Stimulated activated CD4-positive, alpha-beta T cell treated with anti-CD3 and anti-CD28 coated beads, Interleukin-12 subunit alpha, Interleukin-12 subunit beta, amount 100 ng/mL, for 4 hours (primary cell): ENCODE results near the gene BTRC.

Experiments
- DNase-seq: peaks from one replicate; pipeline ENCODE4 v3.0.0-alpha.2; 2020

Gene BTRC

DNA sequence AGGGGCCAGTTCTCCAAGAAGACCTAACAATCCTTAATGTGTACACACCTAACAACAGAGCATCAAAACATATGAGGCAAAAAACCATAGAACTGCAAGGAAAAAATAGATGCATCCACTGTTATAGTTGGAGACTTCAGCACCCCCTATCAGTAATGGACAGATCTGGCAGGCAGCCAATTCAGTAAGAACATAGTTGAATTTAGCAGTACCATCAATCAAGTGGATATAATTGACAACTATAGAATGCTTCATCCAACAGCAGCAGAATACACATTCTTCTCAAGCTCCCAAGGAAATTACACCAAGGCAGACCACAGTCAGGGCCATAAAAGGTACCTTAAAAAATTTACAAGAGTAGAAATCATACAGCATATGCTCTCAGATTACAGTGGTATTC, 191.9 kb downstream of the BTRC start:
- DNase-seq = no peak

DNA sequence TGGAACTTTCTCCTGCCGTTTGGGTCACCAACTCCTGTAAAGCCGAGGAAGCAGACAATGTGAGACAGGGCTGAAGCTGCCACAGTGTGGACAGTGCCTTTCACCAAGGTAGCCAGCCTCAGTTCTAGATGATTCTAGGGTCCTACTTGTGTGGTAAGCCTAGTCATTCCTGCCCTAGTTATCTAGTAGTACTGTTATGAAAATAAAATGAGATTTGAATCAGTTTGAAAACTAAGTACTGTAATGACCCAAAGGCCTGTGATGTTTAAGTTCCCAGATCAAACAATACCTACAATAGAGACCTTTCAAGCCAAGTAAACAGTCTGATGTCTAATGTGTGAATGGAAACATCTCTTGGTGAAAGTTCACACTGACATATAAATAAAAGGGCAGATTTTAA, 197.0 kb downstream of the BTRC start:
- no peak for DNase-seq

DNA sequence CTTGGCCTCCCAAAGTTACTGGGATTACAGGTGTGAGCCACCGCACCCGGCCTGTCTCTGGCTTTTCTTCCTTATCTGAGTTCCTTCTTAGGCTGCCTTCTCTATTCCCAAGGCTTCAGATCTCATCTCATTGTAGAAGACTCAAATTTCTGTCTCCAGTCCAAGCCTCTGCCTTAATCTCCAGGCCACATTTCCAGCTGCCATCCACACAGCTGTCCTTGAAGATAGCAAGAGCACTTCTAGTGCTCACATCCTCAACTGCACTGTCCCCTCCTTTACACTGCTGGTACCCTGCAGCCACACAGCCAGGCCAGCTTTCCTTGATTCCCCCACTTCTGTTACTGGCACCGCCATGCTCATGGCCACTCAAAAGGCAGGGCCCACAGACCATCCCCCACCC, 198.5 kb downstream of the BTRC start:
- DNase-seq = no peak

DNA sequence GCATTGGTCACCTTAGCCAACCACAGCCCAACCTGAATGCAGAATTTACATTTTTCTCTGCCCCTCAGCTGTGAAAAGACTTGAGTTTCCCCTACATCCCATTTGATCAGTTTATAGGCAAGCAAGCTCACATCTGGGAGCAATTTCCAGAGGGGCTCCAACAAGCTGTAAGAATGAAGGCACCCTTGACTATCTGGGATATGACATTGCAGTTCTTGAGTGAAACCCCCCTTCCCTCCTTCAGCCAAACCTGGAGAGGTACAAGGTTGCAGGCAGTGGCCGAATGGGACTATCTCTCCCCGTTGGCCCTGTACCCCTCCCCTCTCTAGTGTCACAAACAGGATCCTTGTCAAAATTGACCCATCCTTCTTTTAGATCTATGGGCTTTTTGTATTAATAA, 203.6 kb downstream of the BTRC start:
- no peak for DNase-seq

DNA sequence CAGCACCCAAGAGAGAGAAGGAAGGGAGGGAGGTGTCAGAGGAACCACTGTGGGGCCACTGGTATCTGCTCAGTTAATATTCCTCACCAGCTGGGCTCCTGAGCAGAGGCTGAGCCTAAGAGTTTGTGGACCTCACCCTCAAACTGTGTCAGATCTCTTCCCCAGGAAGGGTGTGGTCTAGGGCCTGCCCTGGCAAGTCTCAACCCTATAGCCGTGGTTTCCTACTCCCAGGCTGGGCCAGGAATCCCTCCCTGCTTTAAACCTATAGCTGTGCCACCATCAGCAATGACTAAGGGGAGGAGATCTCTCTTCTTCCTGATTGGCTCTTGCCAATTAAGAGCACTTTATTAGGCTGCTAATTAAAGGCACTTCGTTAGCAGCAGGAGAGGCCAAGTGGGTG, 204.2 kb downstream of the BTRC start:
- DNase-seq = no peak

DNA sequence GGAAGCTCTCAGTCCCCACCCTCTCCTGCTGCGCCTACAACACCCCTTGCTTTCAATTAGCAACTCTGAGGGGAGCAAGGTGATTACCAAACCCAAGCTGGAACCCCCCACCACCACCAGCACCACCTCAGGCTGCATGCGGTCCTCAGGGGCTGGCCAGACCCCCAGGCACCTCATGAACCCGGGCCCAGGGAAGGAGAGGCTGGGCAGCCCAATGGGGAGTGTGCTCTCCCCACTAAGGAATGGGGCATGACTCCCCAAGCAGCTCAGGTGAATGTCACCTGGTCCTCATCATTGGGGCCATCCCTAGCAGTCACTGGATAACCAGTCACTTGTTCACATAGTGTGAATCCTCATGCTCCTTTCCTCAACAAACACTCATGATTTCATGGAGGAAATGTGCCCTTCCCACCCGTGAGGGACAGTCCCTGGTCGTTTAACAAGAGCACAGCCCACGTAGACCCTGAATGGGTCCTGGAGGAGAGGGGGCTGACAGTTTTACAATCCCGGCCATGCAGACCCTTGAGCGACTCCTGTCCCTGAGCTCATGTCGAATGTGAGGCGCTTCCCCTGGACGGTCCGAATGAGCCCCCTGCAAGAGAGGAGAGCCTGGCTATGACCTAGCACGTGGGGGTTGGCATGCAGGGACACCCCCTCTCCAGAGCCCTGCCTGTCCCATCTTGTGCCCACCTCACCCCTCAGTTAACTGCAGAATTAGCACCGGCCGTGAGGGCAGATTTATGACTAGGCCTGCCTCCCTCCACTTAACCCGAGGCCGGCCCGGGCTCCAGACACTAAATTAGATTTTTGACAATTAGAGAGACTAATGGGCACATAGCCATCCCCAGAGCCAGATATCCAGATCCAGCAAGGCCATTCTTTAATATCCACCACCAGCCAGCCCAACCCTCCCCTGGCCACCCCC, 205.0 kb downstream of the BTRC start:
- DNase-seq = no peak

DNA sequence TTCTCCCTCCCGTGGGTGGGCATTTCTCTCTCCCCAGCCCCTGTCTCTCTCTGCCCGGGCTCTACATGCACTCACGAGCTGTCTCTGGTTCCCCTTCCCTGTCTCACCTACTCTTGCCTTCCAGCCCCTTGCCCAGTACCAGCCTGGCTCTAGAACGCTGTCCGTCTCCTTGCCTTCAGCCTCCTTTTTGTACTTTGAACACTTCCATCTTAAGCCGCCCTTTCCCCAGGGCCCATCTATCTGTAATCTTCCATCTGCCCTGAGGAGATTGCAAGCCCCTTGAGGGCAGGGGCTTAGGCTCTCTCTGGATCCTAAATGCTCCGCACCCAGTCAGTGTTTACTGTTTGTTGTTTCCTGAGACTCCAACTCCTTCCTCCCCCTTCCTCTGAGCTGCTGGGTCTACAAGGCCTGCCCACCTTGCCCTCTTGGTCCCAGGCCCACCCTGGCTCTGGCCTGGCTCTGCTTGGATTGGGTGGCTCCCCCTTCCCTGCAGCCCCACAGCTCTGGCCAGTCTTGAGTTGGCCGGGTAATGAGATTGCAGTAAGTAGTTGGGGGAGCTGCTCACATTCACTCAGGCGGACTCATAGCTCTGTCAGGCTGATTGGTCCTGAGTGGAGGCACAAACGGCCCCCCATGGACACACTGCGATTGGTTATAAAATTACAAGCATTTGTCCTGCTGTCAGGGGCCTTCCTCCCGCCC, 205.8 kb downstream of the BTRC start:
- DNase-seq = no peak

DNA sequence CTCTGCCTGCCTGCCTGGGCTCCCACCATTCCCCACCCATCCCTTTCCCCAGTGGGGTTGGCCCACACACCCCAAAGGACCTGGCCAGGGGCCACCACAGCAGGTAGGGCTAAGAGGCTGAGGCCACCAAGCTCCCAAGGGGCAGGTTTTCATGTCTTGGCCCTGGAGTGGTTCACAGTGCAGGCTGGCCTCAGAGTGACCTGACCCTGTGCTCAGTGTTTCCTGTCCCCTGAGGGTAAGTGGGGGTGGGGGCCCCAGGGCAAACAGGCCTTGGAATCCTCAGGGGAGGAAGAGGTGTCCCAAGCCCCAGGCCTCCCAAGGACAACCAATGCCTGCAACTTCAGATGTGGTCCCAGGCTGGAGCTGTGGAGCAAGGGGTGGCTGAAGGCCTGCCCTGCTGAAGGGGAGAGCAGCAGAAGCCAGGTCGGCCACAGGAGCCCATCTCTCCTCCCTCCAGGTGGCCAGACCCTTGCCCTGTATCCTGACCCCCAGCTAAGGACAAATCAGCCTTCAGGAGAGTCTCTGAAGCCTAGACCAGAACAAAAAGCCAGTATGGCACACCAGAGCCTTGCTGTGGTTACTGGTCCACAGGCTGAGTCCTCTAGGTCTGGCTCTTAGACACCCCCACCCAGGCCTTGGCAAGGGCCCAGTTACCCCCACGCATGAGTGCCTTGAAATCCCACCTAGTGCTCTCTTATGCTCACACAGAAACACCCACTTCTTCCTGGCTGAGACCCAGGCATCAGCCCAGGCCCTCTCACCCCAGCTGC, 206.5 kb downstream of the BTRC start:
- no peak for DNase-seq

DNA sequence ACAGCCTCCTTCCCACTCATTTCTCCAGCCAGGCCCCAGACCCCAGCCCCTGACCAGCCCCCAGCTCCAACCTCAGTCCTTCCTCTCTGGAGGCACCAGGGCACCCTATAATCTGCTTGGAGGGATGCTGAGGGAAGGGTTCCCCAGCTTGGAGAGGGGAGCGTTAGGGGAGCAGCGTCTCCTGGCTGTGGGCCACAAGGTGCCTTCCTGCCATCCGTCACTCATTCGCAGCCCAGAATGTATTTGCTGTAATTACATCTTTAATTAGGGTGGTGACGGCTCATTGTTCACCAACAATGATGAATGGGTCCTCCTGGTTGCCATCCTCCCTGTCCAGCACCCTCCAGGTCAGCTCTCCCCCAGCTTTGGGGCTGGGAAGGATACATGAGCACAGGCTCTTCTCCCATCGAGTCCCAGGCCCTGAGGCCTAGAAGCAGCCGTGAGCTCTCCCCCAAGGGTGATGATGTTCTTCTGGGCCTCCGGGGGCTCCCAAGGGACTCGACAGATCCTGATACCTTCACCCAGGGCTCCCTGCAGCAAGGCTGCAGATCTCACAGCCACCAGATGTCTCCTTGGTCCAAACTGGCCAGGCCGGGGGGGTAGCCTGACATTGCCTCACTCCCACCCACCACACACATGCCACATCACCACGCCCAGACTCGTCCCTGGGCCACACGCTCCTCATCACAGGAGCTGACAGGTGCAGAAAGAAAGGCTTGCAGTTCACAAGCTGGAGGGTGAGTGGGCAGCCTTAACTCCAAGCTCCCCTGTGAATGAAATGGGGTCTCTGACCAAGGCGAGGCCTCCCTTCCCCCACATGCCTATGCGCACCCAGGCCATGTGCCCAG, 207.3 kb downstream of the BTRC start:
- DNase-seq = no peak

DNA sequence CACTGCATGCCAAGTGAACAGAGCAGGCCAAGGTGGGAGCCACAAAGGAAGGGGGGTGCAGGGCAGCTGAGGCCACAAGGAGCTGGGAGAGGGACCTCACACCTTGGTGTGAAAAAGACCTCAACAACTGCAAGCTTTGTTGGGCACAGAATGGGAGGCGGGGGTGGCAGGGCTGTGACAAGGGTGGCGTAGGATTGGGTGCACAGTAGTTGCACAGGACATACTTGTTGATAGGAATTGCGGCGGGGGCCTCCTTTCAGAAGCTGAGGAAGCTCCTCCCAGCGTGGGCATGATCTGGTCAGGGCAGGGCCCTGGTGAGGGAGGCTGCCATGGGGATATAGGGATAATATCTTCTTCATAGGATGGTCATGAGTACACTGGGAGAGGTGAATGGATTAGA, 208.3 kb downstream of the BTRC start:
- DNase-seq = no peak

DNA sequence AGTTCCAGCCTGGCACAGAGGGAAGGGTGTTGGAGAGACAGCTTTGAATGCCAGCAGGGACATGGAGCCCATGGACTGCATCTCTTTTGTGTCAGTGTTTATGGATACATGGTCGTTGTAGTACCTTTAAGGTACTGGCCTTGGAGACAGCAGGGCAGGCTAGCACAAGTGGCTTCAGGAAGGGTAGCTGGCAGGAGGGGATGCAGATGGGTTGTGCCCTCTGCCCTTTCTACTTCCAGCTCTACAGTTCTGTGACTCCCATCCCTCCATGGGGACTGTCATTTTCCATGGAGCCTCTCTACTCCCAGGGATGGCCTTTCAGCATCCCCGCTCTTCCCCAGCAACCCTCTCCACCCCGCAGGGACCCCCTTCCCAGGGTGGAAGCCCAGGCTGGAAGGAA, 209.0 kb downstream of the BTRC start:
- no peak for DNase-seq

DNA sequence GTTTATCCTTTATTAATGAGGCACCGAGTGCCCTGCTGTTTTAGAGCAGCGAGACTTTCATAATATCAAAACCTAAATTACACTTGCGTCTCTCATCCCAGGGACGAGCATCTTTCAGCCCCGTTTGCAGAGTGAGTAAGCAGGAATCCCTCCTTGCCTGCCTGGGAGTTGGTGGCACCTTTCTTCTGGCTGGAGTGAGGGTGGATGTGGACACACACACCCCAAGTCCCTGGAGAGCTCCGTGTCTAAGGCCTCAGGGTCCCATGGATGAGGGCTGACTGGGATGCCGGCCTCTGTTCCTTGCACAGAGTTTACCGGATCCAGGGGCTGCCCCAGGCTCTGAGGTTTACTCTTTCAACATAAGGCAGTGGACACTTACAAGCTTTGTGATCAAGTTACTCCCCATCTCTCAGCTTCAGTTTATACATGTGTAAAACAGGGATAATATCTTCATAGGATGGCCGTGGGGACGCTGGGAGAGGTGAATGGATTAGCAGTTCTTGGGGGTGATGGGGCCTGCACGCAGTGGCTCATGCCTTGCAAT, 209.6 kb downstream of the BTRC start:
- DNase-seq = no peak

DNA sequence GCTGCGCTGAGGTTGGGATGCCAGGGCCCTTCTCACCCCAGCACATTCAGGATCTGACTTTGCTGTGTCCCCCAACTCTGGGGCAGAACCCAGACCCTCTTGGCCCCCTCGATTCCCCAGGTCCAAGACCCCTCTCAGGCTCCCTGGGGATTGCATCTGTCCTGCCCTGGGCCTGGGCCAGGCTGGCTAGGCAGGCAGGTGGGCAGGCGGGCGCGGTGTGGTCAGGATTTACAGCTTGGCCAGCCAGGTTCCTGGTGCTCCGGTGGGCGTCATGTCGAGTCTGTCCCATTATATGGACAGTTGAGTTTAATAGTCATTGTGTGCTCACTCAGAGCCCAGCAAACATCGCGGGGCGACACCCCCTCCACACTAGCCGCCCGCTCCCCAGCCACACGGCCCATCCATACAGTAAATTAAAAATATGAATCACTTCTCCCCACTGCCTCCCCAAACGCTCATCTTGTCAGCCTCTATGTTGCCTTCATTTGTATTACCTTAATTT, 210.6 kb downstream of the BTRC start:
- no peak for DNase-seq

DNA sequence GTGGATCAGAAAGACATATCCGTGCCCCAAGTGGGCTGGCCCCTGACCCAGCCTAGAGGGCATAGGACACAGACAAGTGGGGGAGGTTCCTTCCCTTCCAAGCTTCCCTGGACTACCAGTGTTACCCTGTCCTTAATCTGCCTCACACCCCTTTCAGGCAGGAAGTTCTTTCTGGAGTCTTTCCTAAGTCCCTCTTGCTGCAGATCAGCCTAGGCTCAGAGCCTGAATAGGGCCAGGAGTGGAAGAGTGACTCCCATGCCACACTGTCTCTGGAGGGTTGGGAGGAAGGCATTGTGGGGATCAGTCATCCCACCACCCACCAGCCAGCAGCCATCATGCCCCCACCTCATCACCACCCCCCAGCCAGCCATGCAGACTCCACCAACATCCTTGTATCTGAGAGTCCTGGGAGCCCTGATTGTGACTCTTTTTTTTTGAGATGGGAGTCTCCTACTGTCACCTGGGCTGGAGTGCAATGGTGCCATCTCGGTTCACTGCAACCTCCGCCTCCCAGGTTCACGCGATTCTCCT, 211.5 kb downstream of the BTRC start:
- no peak for DNase-seq

DNA sequence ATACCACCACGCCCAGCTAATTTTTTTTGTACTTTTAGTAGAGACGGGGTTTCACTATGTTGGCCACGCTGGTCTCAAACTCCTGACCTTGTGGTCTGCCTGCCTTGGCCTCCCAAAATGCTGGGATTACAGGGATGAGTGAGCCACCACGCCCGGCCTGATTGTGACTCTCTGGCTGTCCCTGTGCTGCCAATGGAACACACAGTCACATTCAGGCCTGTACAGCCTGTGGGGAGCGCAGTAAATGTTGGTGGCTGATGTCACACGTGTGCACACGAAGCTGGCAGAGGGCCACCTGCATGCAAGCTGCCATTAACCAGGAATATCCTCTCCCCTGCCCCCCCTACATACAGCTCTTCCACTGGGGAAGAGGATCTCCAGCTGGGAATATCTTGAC, 212.0 kb downstream of the BTRC start:
- no peak for DNase-seq

DNA sequence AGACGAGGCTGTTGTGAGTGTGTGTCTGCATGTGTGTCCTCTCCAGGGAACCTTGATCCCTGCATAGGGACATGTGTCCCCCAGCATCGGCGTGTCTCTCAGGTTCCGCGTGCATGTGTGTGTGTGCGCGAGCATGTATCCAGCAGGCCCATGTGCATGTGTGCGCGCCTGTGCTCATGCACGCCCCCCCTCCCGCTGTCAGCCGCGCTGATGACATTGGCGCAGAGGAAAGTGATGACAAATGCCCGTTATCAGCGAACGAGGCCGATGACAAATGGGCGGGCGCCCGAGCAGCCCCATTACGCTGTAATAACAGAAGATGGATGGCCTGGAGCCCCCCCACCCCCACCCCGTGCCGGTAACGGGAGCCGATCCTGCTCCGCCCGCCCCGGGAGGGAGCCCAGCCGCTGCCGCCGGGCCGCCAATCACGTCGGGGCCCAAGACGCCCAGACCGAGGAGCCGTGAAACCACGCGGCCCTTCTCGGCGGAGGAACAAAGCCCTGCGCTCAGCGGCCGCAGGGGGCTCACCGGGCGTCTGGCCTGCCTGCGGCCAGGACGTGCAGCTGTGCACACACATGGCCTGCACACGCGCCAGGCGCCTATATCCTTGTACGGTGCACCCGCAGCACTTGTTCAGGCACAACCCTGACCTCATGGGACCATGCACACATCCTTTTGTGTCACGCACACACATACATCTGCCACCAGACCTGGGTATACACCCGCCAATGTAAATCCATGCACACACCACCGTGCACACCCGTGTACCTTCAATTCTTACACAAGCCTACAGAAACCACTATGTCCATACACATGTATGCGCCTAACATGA, 212.6 kb downstream of the BTRC start:
- DNase-seq = no peak

DNA sequence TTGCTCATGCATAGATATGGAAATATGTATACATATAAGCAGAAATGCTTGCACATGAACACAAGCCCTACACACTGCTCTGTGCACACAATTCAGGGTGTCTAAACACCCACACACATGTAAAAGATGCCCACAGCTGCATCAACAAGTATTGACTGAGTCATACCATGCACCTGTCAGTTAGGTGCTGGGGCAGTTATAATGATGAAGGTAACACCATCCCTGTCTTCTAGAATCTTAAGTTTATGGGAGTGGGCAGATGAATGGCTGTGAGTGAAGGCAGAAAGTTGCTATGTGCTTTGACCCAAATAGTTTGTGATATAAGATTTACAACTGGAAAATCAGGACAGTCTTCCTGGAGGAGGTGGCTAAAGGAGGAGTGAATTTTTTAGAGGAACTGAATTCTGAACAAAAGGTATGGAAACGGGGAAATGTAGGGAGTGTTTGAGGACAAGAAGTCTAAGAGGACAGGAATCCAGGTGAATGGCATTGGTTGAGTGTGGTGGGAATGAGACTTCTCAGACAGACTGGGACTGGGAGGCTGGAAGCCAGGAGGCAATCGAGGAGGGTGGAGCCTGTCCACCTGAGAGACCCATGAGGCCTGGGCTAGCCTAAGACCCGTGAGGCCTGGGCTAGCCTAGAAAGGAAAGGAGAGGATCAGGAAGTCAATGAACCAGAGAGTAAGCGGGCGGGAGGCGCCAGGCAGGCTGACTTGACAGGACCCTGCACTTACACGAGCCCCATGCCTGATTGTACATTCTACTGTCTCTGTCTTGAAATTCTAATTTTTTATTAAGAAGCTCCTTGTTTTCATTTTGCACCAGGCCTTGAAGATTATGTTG, 213.4 kb downstream of the BTRC start:
- no peak for DNase-seq

DNA sequence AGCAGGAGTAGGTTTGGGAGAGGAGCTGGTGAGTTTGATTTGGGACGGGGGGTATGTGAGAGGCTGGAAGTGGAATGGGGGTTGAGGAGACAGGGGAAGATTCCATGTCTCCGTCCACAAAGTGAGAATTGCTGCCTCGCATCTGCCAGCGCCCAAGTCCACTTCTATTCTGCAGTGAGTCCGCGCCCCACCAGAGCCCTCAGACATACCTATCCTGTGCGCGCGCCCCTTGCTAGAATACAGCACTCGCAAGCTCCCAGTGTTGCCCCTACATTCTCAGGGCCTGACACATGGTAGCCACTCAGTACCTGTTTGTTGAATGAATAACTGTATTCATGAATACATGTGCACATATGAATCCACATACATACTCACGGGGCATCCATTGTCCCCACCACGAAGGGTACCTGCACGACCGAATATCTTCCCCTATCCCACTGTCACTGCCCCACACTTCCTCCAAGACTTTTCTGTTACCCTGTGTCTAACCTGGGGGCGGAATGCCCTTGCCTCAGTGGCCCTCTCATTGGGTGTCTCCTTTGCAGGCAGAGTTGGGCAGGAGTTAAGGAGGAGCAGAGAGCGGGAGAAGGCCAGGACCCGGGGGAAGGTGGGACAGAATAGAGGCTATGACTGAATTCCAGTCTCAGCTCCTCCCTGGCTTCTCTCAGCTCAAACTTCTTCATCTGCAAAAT, 214.2 kb downstream of the BTRC start:
- DNase-seq = no peak

DNA sequence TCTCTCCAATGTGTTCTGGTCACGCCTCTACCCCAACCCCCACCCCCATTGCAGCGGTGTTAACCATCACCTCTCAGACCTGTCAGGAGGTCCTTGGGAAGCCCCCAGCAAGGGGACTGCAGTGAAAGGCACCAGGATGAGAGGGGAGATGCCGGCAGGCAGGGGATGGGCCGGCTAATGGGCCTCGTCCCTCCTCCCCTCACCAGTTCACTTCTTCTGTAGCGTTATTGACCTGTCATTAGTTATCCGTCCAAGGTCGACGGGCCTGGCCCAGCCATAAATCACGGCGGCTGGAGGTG, 215.3 kb downstream of the BTRC start:
- DNase-seq = no peak
